ENCODE results near the gene TFAP2C.

- TF ChIP-seq CTCF (optimal IDR thresholded peaks at IDR 0.05 in 1 of 3, IDR thresholded peaks at IDR 0.05 in 1 of 3, conservative IDR thresholded peaks at IDR 0.05 in 1 of 3; ENCODE audit: extremely low read depth in 1 of 3, insufficient read depth in 2 of 3, low read length in 3 of 3) (no peak), EZH2 (IDR thresholded peaks at IDR 0.05; ENCODE audit: low read length) (no peak)
Measured at GRCh38 chr20:56687061-56687460, 58.0 kb downstream of the TFAP2C start.

All from keratinocyte (primary cell).